Fibroblast of lung (primary cell): Measurements from ENCODE around the gene UGGT2. TPM values are rescaled to one million over a fixed set of nuclear protein-coding genes. Genes with fewer than 3 reads are reported as not detected.
A peak's percentile ranks its signal among the peaks of the same experiment; 100 is the strongest.

Source experiments
- DNase-seq, 2 donors: peaks; one replicate each; pipeline versions ENCODE4 v3.0.0 to v3.0.0-alpha.2; 2010; ENCODE audit warnings: low read depth in 2 of 2
- H2AFZ ChIP-seq: 2 replicates; pipeline ENCODE4 v1.5.1; 2012; ENCODE audit warnings: low read length, control low read depth, inconsistent platforms
- H3K27ac ChIP-seq: 2 replicates; pipeline ENCODE4 v1.5.1; 2011; ENCODE audit warnings: low read length, control low read depth; ENCODE audit not compliant: insufficient read depth
- H3K27me3 ChIP-seq: 2 replicates; pipeline ENCODE4 v1.5.1; 2011; ENCODE audit warnings: mild to moderate bottlenecking, low read length; ENCODE audit not compliant: control insufficient read depth, insufficient read depth
- H3K36me3 ChIP-seq: 2 replicates; pipeline ENCODE4 v1.5.1; 2011; ENCODE audit warnings: low read length; ENCODE audit not compliant: control insufficient read depth, insufficient read depth
- H3K4me1 ChIP-seq: 2 replicates; pipeline ENCODE4 v1.5.1; 2011; ENCODE audit warnings: low read length; ENCODE audit not compliant: control insufficient read depth, insufficient read depth; ENCODE audit errors: extremely low read depth
- H3K4me2 ChIP-seq: 2 replicates; pipeline ENCODE4 v1.5.1; 2011; ENCODE audit warnings: low read length, control low read depth; ENCODE audit not compliant: insufficient read depth; ENCODE audit errors: extremely low read depth
- H3K4me3 ChIP-seq, 4 experiments: fragments of 200-600 bp in 1 of 4; sonication (generic) in 1 of 4; replicated peaks in 1 of 4; 2 replicates each; pipeline ENCODE4 v1.5.1; 2011 to 2016; ENCODE audit warnings: low read length in 4 of 4, low read depth in 3 of 4, mild to moderate bottlenecking in 3 of 4, control low read depth in 2 of 4, inconsistent platforms in 1 of 4, mixed read lengths in 1 of 4; ENCODE audit not compliant: insufficient read depth in 1 of 4; ENCODE audit errors: control extremely low read depth in 1 of 4
- H3K79me2 ChIP-seq: 2 replicates; pipeline ENCODE4 v1.5.1; 2012; ENCODE audit warnings: mild to moderate bottlenecking, low read length, inconsistent platforms; ENCODE audit not compliant: control insufficient read depth, insufficient read depth
- H3K9ac ChIP-seq: 2 replicates; pipeline ENCODE4 v1.5.1; 2011; ENCODE audit warnings: mild to moderate bottlenecking, low read length, control low read depth; ENCODE audit not compliant: insufficient read depth
- H3K9me3 ChIP-seq: 2 replicates; pipeline ENCODE4 v1.5.1; 2012; ENCODE audit warnings: low read depth, low read length; ENCODE audit not compliant: control insufficient read depth, insufficient read depth
- H4K20me1 ChIP-seq: 2 replicates; pipeline ENCODE4 v1.5.1; 2011; ENCODE audit warnings: low read length; ENCODE audit not compliant: control insufficient read depth, insufficient read depth; ENCODE audit errors: extremely low read depth
- CTCF ChIP-seq, 2 donors: IDR thresholded peaks in 1 of 2; conservative IDR thresholded peaks in 1 of 2; 1 replicate in 1 of 2; 2 replicates in 1 of 2; pipeline ENCODE4 v1.5.1; 2011 to 2012; ENCODE audit warnings: low read length in 2 of 2, control low read depth in 1 of 2, inconsistent platforms in 1 of 2, low read depth in 1 of 2, mild to moderate bottlenecking in 1 of 2
- EZH2 ChIP-seq: IDR thresholded peaks from 2 replicates; pipeline ENCODE4 v1.5.1; 2012; ENCODE audit warnings: low read length, control low read depth, mild to moderate bottlenecking; ENCODE audit errors: missing control alignments
- polyA plus RNA-seq, 2 donors: library from polyadenylated mRNA; depleted of rRNA in 1 of 2; stranded (reverse) in 1 of 2; unstranded in 1 of 2; fragments of >200 nt; gene quantifications; 2 replicates each; pipeline ENCODE4 v1.2.1, GENCODE V29; 2011 to 2012; ENCODE audit warnings: missing spikeins in 1 of 2
- total RNA-seq: library from RNA; depleted of rRNA; stranded (reverse); fragments of >200 nt; gene quantifications from 2 replicates; pipeline ENCODE4 v1.2.1, GENCODE V29; 2014

The UGGT2 gene
- total and polyA plus RNA-seq, 2 donors (not counting 1 experiment from before 2014, with no cell fraction given): 26.3 to 47.2 TPM

- no peak for DNase-seq
- H2AFZ ChIP-seq: no peak overlapping the region
- no peaks in the 10 kb centered on the region for H4K20me1 ChIP-seq
- H3K4me3 ChIP-seq: no peak overlapping the region
- no peak for TF ChIP-seq EZH2
- no peak for TF ChIP-seq CTCF (conservative IDR thresholded peaks at IDR 0.05 in 1 of 2, IDR thresholded peaks at IDR 0.05 in 1 of 2; ENCODE audit: low read depth in 1 of 2, low read length in 2 of 2)
- peaks cover 32% of the 10 kb centered on the region for H3K27me3 ChIP-seq
- no peak overlapping the region for H3K27ac ChIP-seq
- H3K36me3 ChIP-seq: no peaks in the 10 kb centered on the region
- no peaks in the 10 kb centered on the region for H3K79me2 ChIP-seq
- H3K4me1 ChIP-seq: peaks cover 3% of the 10 kb centered on the region
- no peak overlapping the region for H3K9ac ChIP-seq
- H3K4me2 ChIP-seq: no peak overlapping the region
- H3K9me3 ChIP-seq: no peaks in the 10 kb centered on the region
Measured at GRCh38 chr13:96086736-96087135, 33.5 kb upstream of the UGGT2 start.

- Histone ChIP-seq H2AFZ (no peak overlapping the region), H3K79me2 (no peaks in the 10 kb centered on the region), H3K27me3 (peaks cover 8% of the 10 kb centered on the region), H4K20me1 (no peaks in the 10 kb centered on the region), H3K4me2 (no peak overlapping the region), H3K9me3 (no peaks in the 10 kb centered on the region), H3K9ac (no peak overlapping the region), H3K4me3 (no peak overlapping the region), H3K4me1 (no peaks in the 10 kb centered on the region), H3K27ac (no peak overlapping the region), H3K36me3 (no peaks in the 10 kb centered on the region)
- DNase-seq: peak in 1 of 2 donors; percentile 14
- TF ChIP-seq EZH2 (no peak), CTCF (conservative IDR thresholded peaks at IDR 0.05 in 1 of 2, IDR thresholded peaks at IDR 0.05 in 1 of 2; ENCODE audit: low read depth in 1 of 2, low read length in 2 of 2) (no peak)
Measured at GRCh38 chr13:96082640-96083039, 29.4 kb upstream of the UGGT2 start.

GRCh38 chr13:96081888-96082287 lies 28.7 kb upstream of the UGGT2 start:
- no peak overlapping the region for H3K27ac ChIP-seq
- no peaks in the 10 kb centered on the region for H3K79me2 ChIP-seq
- no peak overlapping the region for H3K9ac ChIP-seq
- no peak for DNase-seq
- no peak overlapping the region for H3K4me2 ChIP-seq
- no peaks in the 10 kb centered on the region for H3K4me1 ChIP-seq
- H4K20me1 ChIP-seq: no peaks in the 10 kb centered on the region
- H3K36me3 ChIP-seq: no peaks in the 10 kb centered on the region
- H3K27me3 ChIP-seq: peaks cover 6% of the 10 kb centered on the region
- no peaks in the 10 kb centered on the region for H3K9me3 ChIP-seq
- TF ChIP-seq EZH2 (no peak), CTCF (conservative IDR thresholded peaks at IDR 0.05 in 1 of 2, IDR thresholded peaks at IDR 0.05 in 1 of 2; ENCODE audit: low read depth in 1 of 2, low read length in 2 of 2) (no peak)
- no peak overlapping the region for H2AFZ ChIP-seq
- H3K4me3 ChIP-seq: no peak overlapping the region
